ENCODE data around the gene EVC.

The EVC gene

DNA sequence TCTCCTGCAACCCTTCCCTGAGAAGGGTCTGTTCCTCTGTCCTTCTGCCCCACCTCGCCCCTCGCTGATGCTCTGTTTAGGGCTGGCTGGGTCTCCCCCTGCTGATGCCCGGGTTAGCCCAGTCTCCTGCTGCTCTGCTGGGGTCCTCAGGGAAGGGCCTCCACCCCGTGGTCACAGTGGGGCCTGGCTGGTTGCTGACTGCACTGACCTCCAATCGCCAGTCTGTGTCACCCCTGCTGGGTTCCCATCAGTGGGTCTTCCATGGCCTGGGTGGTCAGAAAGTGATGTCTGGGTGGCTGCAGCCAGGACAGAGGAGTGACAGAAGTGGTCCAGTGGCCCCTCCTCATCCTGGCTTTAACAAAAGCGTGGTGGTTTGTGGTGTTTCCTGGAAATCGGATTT is 44.7 kb downstream of the EVC start:
- Histone ChIP-seq H3K27ac (ENCODE audit: low read length) (no peak overlapping the region), H3K4me2 (ENCODE audit: insufficient read depth, low read length) (no peak overlapping the region), H2AFZ (ENCODE audit: low read depth, low read length) (no peak overlapping the region), H3K4me3 (ENCODE audit: low read depth in 1 of 2, low read length in 2 of 2) (no peak overlapping the region), H4K20me1 (ENCODE audit: insufficient read depth, low read length) (no peaks in the 10 kb centered on the region), H3K9me3 (ENCODE audit: insufficient read depth, low read length, severe bottlenecking) (no peaks in the 10 kb centered on the region), H3K27me3 (ENCODE audit: insufficient read depth, low read length, poor library complexity) (no peaks in the 10 kb centered on the region), H3K9ac (ENCODE audit: low read depth, low read length) (no peak overlapping the region), H3K79me2 (ENCODE audit: insufficient read depth, low read length) (no peaks in the 10 kb centered on the region), H3K4me1 (ENCODE audit: insufficient read depth, low read length) (no peaks in the 10 kb centered on the region), H3K36me3 (ENCODE audit: insufficient read depth, low read length) (no peaks in the 10 kb centered on the region)
- ATAC-seq (ENCODE audit: insufficient read depth, low read depth) = no peak
- DNase-seq = no peak
- no peak for TF ChIP-seq EZH2 (IDR thresholded peaks at IDR 0.05; ENCODE audit: borderline replicate concordance, low read depth, low read length, severe bottlenecking)
- TF ChIP-seq, protein P1, sequence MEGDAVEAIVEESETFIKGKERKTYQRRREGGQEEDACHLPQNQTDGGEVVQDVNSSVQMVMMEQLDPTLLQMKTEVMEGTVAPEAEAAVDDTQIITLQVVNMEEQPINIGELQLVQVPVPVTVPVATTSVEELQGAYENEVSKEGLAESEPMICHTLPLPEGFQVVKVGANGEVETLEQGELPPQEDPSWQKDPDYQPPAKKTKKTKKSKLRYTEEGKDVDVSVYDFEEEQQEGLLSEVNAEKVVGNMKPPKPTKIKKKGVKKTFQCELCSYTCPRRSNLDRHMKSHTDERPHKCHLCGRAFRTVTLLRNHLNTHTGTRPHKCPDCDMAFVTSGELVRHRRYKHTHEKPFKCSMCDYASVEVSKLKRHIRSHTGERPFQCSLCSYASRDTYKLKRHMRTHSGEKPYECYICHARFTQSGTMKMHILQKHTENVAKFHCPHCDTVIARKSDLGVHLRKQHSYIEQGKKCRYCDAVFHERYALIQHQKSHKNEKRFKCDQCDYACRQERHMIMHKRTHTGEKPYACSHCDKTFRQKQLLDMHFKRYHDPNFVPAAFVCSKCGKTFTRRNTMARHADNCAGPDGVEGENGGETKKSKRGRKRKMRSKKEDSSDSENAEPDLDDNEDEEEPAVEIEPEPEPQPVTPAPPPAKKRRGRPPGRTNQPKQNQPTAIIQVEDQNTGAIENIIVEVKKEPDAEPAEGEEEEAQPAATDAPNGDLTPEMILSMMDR (IDR thresholded peaks at IDR 0.05; ENCODE audit: borderline replicate concordance, extremely low read depth, low read length, poor library complexity, severe bottlenecking) = no peak

DNA sequence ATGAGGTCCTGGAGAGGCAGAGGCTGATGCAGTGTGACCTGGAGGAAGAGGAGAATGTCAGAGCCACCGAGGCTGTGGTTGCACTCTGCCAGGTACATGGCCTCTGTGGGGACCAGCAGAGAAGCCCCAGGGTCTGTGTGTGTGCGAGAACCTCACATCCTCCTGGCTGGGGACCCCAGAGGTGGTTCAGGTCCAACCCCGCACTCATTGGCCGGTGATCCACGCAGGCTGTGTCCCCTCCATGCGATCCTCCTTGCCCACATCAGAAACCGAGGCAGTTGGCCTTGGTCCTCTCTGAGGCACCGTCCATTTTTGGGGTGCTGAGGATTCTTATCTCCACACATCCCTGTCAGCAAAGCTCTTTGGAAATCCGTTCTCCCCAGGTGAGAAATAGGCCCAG is 45.3 kb downstream of the EVC start:
- ATAC-seq (ENCODE audit: insufficient read depth, low read depth) (no peak), DNase-seq (no peak)
- no peak overlapping the region for H3K27ac ChIP-seq (ENCODE audit: low read length)
- no peaks in the 10 kb centered on the region for H3K36me3 ChIP-seq (ENCODE audit: insufficient read depth, low read length)
- no peak overlapping the region for H2AFZ ChIP-seq (ENCODE audit: low read depth, low read length)
- H3K4me2 ChIP-seq (ENCODE audit: insufficient read depth, low read length) = no peak overlapping the region
- H3K9ac ChIP-seq (ENCODE audit: low read depth, low read length) = no peak overlapping the region
- H4K20me1 ChIP-seq (ENCODE audit: insufficient read depth, low read length) = no peaks in the 10 kb centered on the region
- TF ChIP-seq, protein P1 (IDR thresholded peaks at IDR 0.05; ENCODE audit: borderline replicate concordance, extremely low read depth, low read length, poor library complexity, severe bottlenecking) = no peak
- no peak for TF ChIP-seq EZH2 (IDR thresholded peaks at IDR 0.05; ENCODE audit: borderline replicate concordance, low read depth, low read length, severe bottlenecking)
- H3K27me3 ChIP-seq (ENCODE audit: insufficient read depth, low read length, poor library complexity) = no peaks in the 10 kb centered on the region
- no peaks in the 10 kb centered on the region for H3K4me1 ChIP-seq (ENCODE audit: insufficient read depth, low read length)
- H3K4me3 ChIP-seq (ENCODE audit: low read depth in 1 of 2, low read length in 2 of 2) = no peak overlapping the region
- no peaks in the 10 kb centered on the region for H3K79me2 ChIP-seq (ENCODE audit: insufficient read depth, low read length)
- no peaks in the 10 kb centered on the region for H3K9me3 ChIP-seq (ENCODE audit: insufficient read depth, low read length, severe bottlenecking)

DNA sequence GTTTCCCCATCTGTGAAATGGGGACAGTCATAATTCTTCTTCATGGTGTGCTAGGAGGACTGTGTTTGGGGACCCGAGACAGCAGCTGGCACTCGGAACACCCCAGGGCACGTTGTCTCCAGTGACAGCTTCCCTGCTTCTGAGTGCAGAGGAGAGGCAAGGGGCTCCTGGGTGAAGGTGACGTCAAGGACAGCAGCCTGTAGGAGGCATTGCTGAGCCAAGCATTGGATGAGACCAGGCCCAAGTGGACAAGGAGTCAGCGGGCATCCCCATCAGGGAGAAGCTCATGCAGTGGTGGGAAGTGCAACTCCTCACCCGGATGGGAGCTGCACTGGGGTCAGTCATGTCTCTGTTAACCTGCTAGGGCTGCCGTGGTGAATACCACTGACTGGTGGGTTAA is 46.1 kb downstream of the EVC start:
- H3K4me3 ChIP-seq (ENCODE audit: low read depth in 1 of 2, low read length in 2 of 2) = no peak overlapping the region
- no peak for TF ChIP-seq EZH2 (IDR thresholded peaks at IDR 0.05; ENCODE audit: borderline replicate concordance, low read depth, low read length, severe bottlenecking)
- TF ChIP-seq, protein P1 (IDR thresholded peaks at IDR 0.05; ENCODE audit: borderline replicate concordance, extremely low read depth, low read length, poor library complexity, severe bottlenecking) = no peak
- H3K36me3 ChIP-seq (ENCODE audit: insufficient read depth, low read length) = no peaks in the 10 kb centered on the region
- no peak overlapping the region for H3K27ac ChIP-seq (ENCODE audit: low read length)
- no peaks in the 10 kb centered on the region for H3K4me1 ChIP-seq (ENCODE audit: insufficient read depth, low read length)
- no peak overlapping the region for H3K9ac ChIP-seq (ENCODE audit: low read depth, low read length)
- H4K20me1 ChIP-seq (ENCODE audit: insufficient read depth, low read length) = no peaks in the 10 kb centered on the region
- H2AFZ ChIP-seq (ENCODE audit: low read depth, low read length) = no peak overlapping the region
- H3K79me2 ChIP-seq (ENCODE audit: insufficient read depth, low read length) = no peaks in the 10 kb centered on the region
- H3K9me3 ChIP-seq (ENCODE audit: insufficient read depth, low read length, severe bottlenecking) = no peaks in the 10 kb centered on the region
- H3K27me3 ChIP-seq (ENCODE audit: insufficient read depth, low read length, poor library complexity) = no peaks in the 10 kb centered on the region
- DNase-seq (no peak), ATAC-seq (ENCODE audit: insufficient read depth, low read depth) (no peak)
- H3K4me2 ChIP-seq (ENCODE audit: insufficient read depth, low read length) = no peak overlapping the region

DNA sequence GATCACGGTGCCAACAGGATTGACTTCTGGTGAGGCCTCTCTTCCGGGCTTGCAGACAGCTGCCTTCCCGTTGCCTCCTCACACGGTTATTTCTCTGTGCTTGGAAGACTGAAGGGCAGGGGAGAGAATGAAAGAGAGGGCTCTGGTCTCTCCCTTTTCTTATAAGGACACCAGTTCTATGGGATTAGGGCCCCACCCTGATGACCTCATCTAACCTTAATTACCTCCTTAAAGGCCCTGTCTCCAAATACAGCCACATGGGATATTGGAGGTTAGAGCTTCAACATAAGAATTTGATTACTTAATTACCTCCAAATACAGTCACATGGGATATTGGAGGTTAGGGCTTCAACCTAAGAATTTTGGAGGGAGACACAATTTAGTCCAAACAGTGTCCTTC is 46.5 kb downstream of the EVC start:
- Histone ChIP-seq H2AFZ (ENCODE audit: low read depth, low read length) (no peak overlapping the region), H3K4me1 (ENCODE audit: insufficient read depth, low read length) (no peaks in the 10 kb centered on the region), H3K9ac (ENCODE audit: low read depth, low read length) (no peak overlapping the region), H3K27ac (ENCODE audit: low read length) (no peak overlapping the region), H3K36me3 (ENCODE audit: insufficient read depth, low read length) (no peaks in the 10 kb centered on the region), H3K79me2 (ENCODE audit: insufficient read depth, low read length) (no peaks in the 10 kb centered on the region), H3K4me2 (ENCODE audit: insufficient read depth, low read length) (no peak overlapping the region), H3K4me3 (ENCODE audit: low read depth in 1 of 2, low read length in 2 of 2) (no peak overlapping the region), H3K27me3 (ENCODE audit: insufficient read depth, low read length, poor library complexity) (no peaks in the 10 kb centered on the region), H3K9me3 (ENCODE audit: insufficient read depth, low read length, severe bottlenecking) (no peaks in the 10 kb centered on the region), H4K20me1 (ENCODE audit: insufficient read depth, low read length) (no peaks in the 10 kb centered on the region)
- DNase-seq (no peak), ATAC-seq (ENCODE audit: insufficient read depth, low read depth) (no peak)
- TF ChIP-seq EZH2 (IDR thresholded peaks at IDR 0.05; ENCODE audit: borderline replicate concordance, low read depth, low read length, severe bottlenecking) = no peak
- TF ChIP-seq, protein P1 (IDR thresholded peaks at IDR 0.05; ENCODE audit: borderline replicate concordance, extremely low read depth, low read length, poor library complexity, severe bottlenecking) = no peak
